ENCODE measurements around the gene BRINP3.

BRINP3 gene

GRCh38 chr1:190455631-190456030 lies 22.0 kb downstream of the BRINP3 start:
- no peak for TF ChIP-seq MAX (IDR thresholded peaks at IDR 0.05)
- TF ChIP-seq FOXM1 (IDR thresholded peaks at IDR 0.05; ENCODE audit: borderline replicate concordance, low read depth), result no peak
- no peak for TF ChIP-seq EGR1 (IDR thresholded peaks at IDR 0.05)
- TF ChIP-seq TCF12 (IDR thresholded peaks at IDR 0.05; ENCODE audit: low read depth), result no peak
- no peak for TF ChIP-seq TAF1 (IDR thresholded peaks at IDR 0.05; ENCODE audit: low read depth)
- TF ChIP-seq NFIC (IDR thresholded peaks at IDR 0.05), result no peak
- TF ChIP-seq CREB1 (IDR thresholded peaks at IDR 0.05; ENCODE audit: low read depth), result no peak
- TF ChIP-seq YY1 (IDR thresholded peaks at IDR 0.05; ENCODE audit: low read depth), result no peak
- no peak for TF ChIP-seq USF1 (IDR thresholded peaks at IDR 0.05)
- TF ChIP-seq CEBPB (IDR thresholded peaks at IDR 0.05), result no peak
- TF ChIP-seq EP300 (IDR thresholded peaks at IDR 0.05; ENCODE audit: borderline replicate concordance), result no peak
- TF ChIP-seq ZBTB7A (IDR thresholded peaks at IDR 0.05; ENCODE audit: low read depth), result no peak
- no peak for TF ChIP-seq TEAD4 (IDR thresholded peaks at IDR 0.05)
- no peak for TF ChIP-seq RAD21 (IDR thresholded peaks at IDR 0.05; ENCODE audit: low read depth)
- TF ChIP-seq REST (IDR thresholded peaks at IDR 0.05; ENCODE audit: low read depth), result no peak

GRCh38 chr1:190453550-190453949 lies 24.1 kb downstream of the BRINP3 start:
- TF ChIP-seq USF1 (IDR thresholded peaks at IDR 0.05) (no peak), MAX (IDR thresholded peaks at IDR 0.05) (no peak), TEAD4 (IDR thresholded peaks at IDR 0.05) (no peak), RAD21 (IDR thresholded peaks at IDR 0.05; ENCODE audit: low read depth) (no peak), CEBPB (IDR thresholded peaks at IDR 0.05) (no peak), NFIC (IDR thresholded peaks at IDR 0.05) (no peak)

- TF ChIP-seq USF1 (IDR thresholded peaks at IDR 0.05), result no peak
- no peak for TF ChIP-seq REST (IDR thresholded peaks at IDR 0.05; ENCODE audit: low read depth)
- no peak for TF ChIP-seq EP300 (IDR thresholded peaks at IDR 0.05; ENCODE audit: borderline replicate concordance)
- TF ChIP-seq EGR1 (IDR thresholded peaks at IDR 0.05), result no peak
- TF ChIP-seq MAX (IDR thresholded peaks at IDR 0.05), result no peak
- no peak for TF ChIP-seq NFIC (IDR thresholded peaks at IDR 0.05)
- no peak for TF ChIP-seq TCF12 (IDR thresholded peaks at IDR 0.05; ENCODE audit: low read depth)
- no peak for TF ChIP-seq TEAD4 (IDR thresholded peaks at IDR 0.05)
Measured at GRCh38 chr1:190452272-190452848, 25.3 kb downstream of the BRINP3 start.

- no peak for TF ChIP-seq ZBTB7A (IDR thresholded peaks at IDR 0.05; ENCODE audit: low read depth)
- TF ChIP-seq RAD21 (IDR thresholded peaks at IDR 0.05; ENCODE audit: low read depth), result no peak
- no peak for TF ChIP-seq EP300 (IDR thresholded peaks at IDR 0.05; ENCODE audit: borderline replicate concordance)
- TF ChIP-seq TEAD4 (IDR thresholded peaks at IDR 0.05), result no peak
- TF ChIP-seq USF1 (IDR thresholded peaks at IDR 0.05), result no peak
- no peak for TF ChIP-seq MAX (IDR thresholded peaks at IDR 0.05)
- no peak for TF ChIP-seq CEBPB (IDR thresholded peaks at IDR 0.05)
- TF ChIP-seq NFIC (IDR thresholded peaks at IDR 0.05), result no peak
- no peak for TF ChIP-seq TCF12 (IDR thresholded peaks at IDR 0.05; ENCODE audit: low read depth)
- no peak for TF ChIP-seq REST (IDR thresholded peaks at IDR 0.05; ENCODE audit: low read depth)
- TF ChIP-seq TAF1 (IDR thresholded peaks at IDR 0.05; ENCODE audit: low read depth), result no peak
- no peak for TF ChIP-seq EGR1 (IDR thresholded peaks at IDR 0.05)
Measured at GRCh38 chr1:190444464-190444863, 33.2 kb downstream of the BRINP3 start.

All from Ishikawa (cell line).